HCT116 (cell line): Measurements from ENCODE around the gene PTTG1IP. TPM values are rescaled to one million over a fixed set of nuclear protein-coding genes. Genes with fewer than 3 reads are reported as not detected.

Source experiments
- ATAC-seq: fragments of 200-7000 bp; cut with Tn5 transposase; 2 replicates; pipeline ENCODE4 v1.9.1; 2020; ENCODE audit warnings: mild to moderate bottlenecking, moderate library complexity
- BruUV-seq: library from RNA; stranded (reverse); fragments of 400-500 nt; replicated peaks from 2 replicates; lab custom pipeline; 2021; lab: Mats Ljungman, UMichigan
- CTCF ChIA-PET: fragments of 300-600 bp; sonication (Branson Sonifier 250); formaldehyde crosslinking; loops from one replicate; lab custom pipeline; 2021; ENCODE audit warnings: antibody characterized with exemption; lab: Charles Lee
- POLR2A ChIA-PET: fragments of 300-600, 350-600 bp; sonication (Branson Sonifier 250); formaldehyde crosslinking; loops from one replicate; lab custom pipeline; 2021; ENCODE audit warnings: antibody characterized with exemption; lab: Charles Lee
- RAD21 ChIA-PET, 2 experiments: fragments of 300-600 bp; sonication (Branson Sonifier 250); formaldehyde crosslinking; loops; one replicate each; lab custom pipeline; 2023; ENCODE audit warnings: low total read pairs in 2 of 2; ENCODE audit not compliant: uncharacterized antibody in 2 of 2, unreplicated experiment in 2 of 2, low non-redundant PET in 1 of 2; lab: Charles Lee
- DNase-seq: peaks from one replicate; pipeline ENCODE4 v3.0.0-alpha.2; 2010; ENCODE audit warnings: low read depth, low spot score
- H2AFZ ChIP-seq: fragments of 200-600 bp; shearing (Covaris generic), sonication (generic); 2 replicates; pipeline ENCODE4 v1.6.1; 2017; ENCODE audit warnings: low read depth, mixed run types, mixed read lengths, antibody characterized with exemption, low read length; ENCODE audit not compliant: poor library complexity, severe bottlenecking
- H3K27ac ChIP-seq: 2 replicates; pipeline ENCODE4 v1.5.1; 2012; ENCODE audit warnings: low read depth, low read length
- H3K27me3 ChIP-seq: fragments of 200-600 bp; sonication (generic); 2 replicates; pipeline ENCODE4 v1.6.1; 2016; ENCODE audit warnings: mixed run types, low read length, mixed read lengths; ENCODE audit not compliant: insufficient read depth
- H3K36me3 ChIP-seq, 2 experiments: fragments of 200-500 bp in 1 of 2; fragments of 200-600 bp in 1 of 2; sonication (Bioruptor generic) in 1 of 2; sonication (generic) in 1 of 2; 2 replicates each; pipeline versions ENCODE4 v1.5.1 to v1.6.1; 2014 to 2016; ENCODE audit warnings: low read length in 2 of 2, inconsistent platforms in 1 of 2, mixed read lengths in 1 of 2, mixed run types in 1 of 2; ENCODE audit not compliant: insufficient read depth in 2 of 2, control insufficient read depth in 1 of 2
- H3K4me1 ChIP-seq, 2 experiments: fragments of 200-600 bp in 1 of 2; sonication (generic) in 1 of 2; 2 replicates each; pipeline versions ENCODE4 v1.5.1 to v1.6.1; 2012 to 2017; ENCODE audit warnings: low read length in 2 of 2, inconsistent platforms in 1 of 2, mild to moderate bottlenecking in 1 of 2, mixed read lengths in 1 of 2, mixed run types in 1 of 2, moderate library complexity in 1 of 2; ENCODE audit not compliant: insufficient read depth in 2 of 2, control insufficient read depth in 1 of 2
- H3K4me2 ChIP-seq: fragments of 200-600 bp; sonication (generic); 2 replicates; pipeline ENCODE4 v1.6.1; 2017; ENCODE audit warnings: mixed run types, low read length, mixed read lengths
- H3K4me3 ChIP-seq, 2 experiments: fragments of 200-600 bp in 1 of 2; sonication (generic) in 1 of 2; replicated peaks in 1 of 2; 2 replicates each; pipeline ENCODE4 v1.5.1; 2011 to 2016; ENCODE audit warnings: low read length in 2 of 2, control low read depth in 1 of 2, low read depth in 1 of 2, mild to moderate bottlenecking in 1 of 2, mixed read lengths in 1 of 2, mixed run types in 1 of 2
- H3K79me2 ChIP-seq: fragments of 200-600 bp; sonication (generic); 2 replicates; pipeline ENCODE4 v1.6.1; 2017; ENCODE audit warnings: mild to moderate bottlenecking, mixed run types, low read length, moderate library complexity, mixed read lengths; ENCODE audit not compliant: insufficient read depth
- H3K9ac ChIP-seq: fragments of 200-600 bp; sonication (generic); 2 replicates; pipeline ENCODE4 v1.6.1; 2016; ENCODE audit warnings: low read length, mixed read lengths
- H3K9me2 ChIP-seq: fragments of 200-600 bp; sonication (generic), shearing (Covaris generic); 2 replicates; pipeline ENCODE4 v1.6.1; 2017; ENCODE audit warnings: mixed run types, mild to moderate bottlenecking, moderate library complexity; ENCODE audit not compliant: insufficient read depth
- H3K9me3 ChIP-seq, 2 experiments: fragments of 200-500 bp in 1 of 2; fragments of 200-600 bp in 1 of 2; sonication (Bioruptor generic) in 1 of 2; sonication (generic) in 1 of 2; 2 replicates each; pipeline ENCODE4 v1.6.1; 2014 to 2017; ENCODE audit warnings: low read length in 2 of 2, mixed read lengths in 2 of 2, inconsistent platforms in 1 of 2, low read depth in 1 of 2, mild to moderate bottlenecking in 1 of 2, mixed run types in 1 of 2, moderate library complexity in 1 of 2; ENCODE audit not compliant: control insufficient read depth in 1 of 2, insufficient read depth in 1 of 2
- H4K20me1 ChIP-seq: fragments of 200-600 bp; sonication (generic), shearing (Covaris generic); 2 replicates; pipeline ENCODE4 v1.6.1; 2017; ENCODE audit warnings: mixed run types, mild to moderate bottlenecking, moderate library complexity; ENCODE audit not compliant: insufficient read depth
- CBX3 ChIP-seq: IDR thresholded peaks from 2 replicates; pipeline ENCODE4 v1.6.1; 2012; ENCODE audit warnings: low read depth
- CEBPB ChIP-seq: IDR thresholded peaks from 2 replicates; pipeline ENCODE4 v1.6.1; 2012; ENCODE audit warnings: low read depth
- ELF1 ChIP-seq: IDR thresholded peaks from 2 replicates; pipeline ENCODE4 v1.6.1; 2012; ENCODE audit warnings: low read depth, borderline replicate concordance
- EZH2 ChIP-seq: fragments of 200-600 bp; sonication (generic); IDR thresholded peaks from 2 replicates; pipeline ENCODE4 v1.6.1; 2017; ENCODE audit warnings: antibody characterized with exemption, mixed run types
- EZH2phosphoT487 ChIP-seq: fragments of 200-600 bp; IDR thresholded peaks from 2 replicates; pipeline ENCODE4 v1.6.1; 2018; ENCODE audit warnings: antibody characterized with exemption, borderline replicate concordance
- JUND ChIP-seq: IDR thresholded peaks from 2 replicates; pipeline ENCODE4 v1.6.1; 2012
- MAX ChIP-seq: IDR thresholded peaks from 2 replicates; pipeline ENCODE4 v1.6.1; 2012
- POLR2AphosphoS5 ChIP-seq: IDR thresholded peaks from 2 replicates; pipeline ENCODE4 v1.6.1; 2011; ENCODE audit warnings: mild to moderate bottlenecking, low read depth, low read length, moderate library complexity
- RAD21 ChIP-seq: IDR thresholded peaks from 2 replicates; pipeline ENCODE4 v1.6.1; 2012; ENCODE audit warnings: low read depth, mild to moderate bottlenecking
- SIN3A ChIP-seq: IDR thresholded peaks from 2 replicates; pipeline ENCODE4 v1.6.1; 2012; ENCODE audit warnings: low read depth
- SP1 ChIP-seq: IDR thresholded peaks from 2 replicates; pipeline ENCODE4 v1.6.1; 2012; ENCODE audit warnings: low read depth
- SRF ChIP-seq: IDR thresholded peaks from 2 replicates; pipeline ENCODE4 v1.6.1; 2012; ENCODE audit warnings: low read depth
- TCF7L2 ChIP-seq: IDR thresholded peaks from 2 replicates; pipeline ENCODE4 v1.7.0; 2011; ENCODE audit warnings: borderline replicate concordance, inconsistent platforms; ENCODE audit not compliant: insufficient read depth, insufficient read length; ENCODE audit errors: extremely low read depth
- ZBTB33 ChIP-seq: IDR thresholded peaks from 2 replicates; pipeline ENCODE4 v1.6.1; 2011; ENCODE audit warnings: mild to moderate bottlenecking, low read length, moderate library complexity; ENCODE audit not compliant: insufficient replicate concordance; ENCODE audit errors: extremely low read depth
- ZFX ChIP-seq: fragments of 450-650 bp; IDR thresholded peaks from 2 replicates; pipeline ENCODE4 v1.6.1; 2017
- ZNF274 ChIP-seq: fragments of 200-500 bp; sonication (Bioruptor generic); IDR thresholded peaks from 2 replicates; pipeline ENCODE4 v1.6.1; 2014; ENCODE audit warnings: mild to moderate bottlenecking, low read depth, low read length, inconsistent platforms
- intact Hi-C: fragments of 100-400 bp; cut with micrococcal nuclease; formaldehyde crosslinking; loops from 2 replicates; pipeline ENCODE4 v1.10.0; 2022
- total RNA-seq: library from RNA; stranded (reverse); gene quantifications from one replicate; pipeline ENCODE4 v1.2.1, GENCODE V29; 2021; ENCODE audit not compliant: unreplicated experiment
- TF ChIP-seq, protein P1 (sequence below), 3 experiments: fragments of 200-600 bp in 1 of 3; sonication (generic) in 1 of 3; IDR thresholded peaks in 2 of 3; conservative IDR thresholded peaks in 1 of 3; 2 replicates each; pipeline ENCODE4 v1.5.1; 2012 to 2017; ENCODE audit warnings: low read depth in 2 of 3, low read length in 2 of 3, antibody characterized with exemption in 1 of 3, borderline replicate concordance in 1 of 3, control low read depth in 1 of 3, mild to moderate bottlenecking in 1 of 3, mixed read lengths in 1 of 3, mixed run types in 1 of 3, moderate library complexity in 1 of 3; ENCODE audit not compliant: insufficient read depth in 1 of 3
- TF ChIP-seq, protein P2 (sequence below): IDR thresholded peaks from 2 replicates; pipeline ENCODE4 v1.6.1; 2012; ENCODE audit warnings: low read depth

Gene PTTG1IP
- total RNA-seq, 1 experiment from 2014 or later, result 83.4 TPM

DNA sequence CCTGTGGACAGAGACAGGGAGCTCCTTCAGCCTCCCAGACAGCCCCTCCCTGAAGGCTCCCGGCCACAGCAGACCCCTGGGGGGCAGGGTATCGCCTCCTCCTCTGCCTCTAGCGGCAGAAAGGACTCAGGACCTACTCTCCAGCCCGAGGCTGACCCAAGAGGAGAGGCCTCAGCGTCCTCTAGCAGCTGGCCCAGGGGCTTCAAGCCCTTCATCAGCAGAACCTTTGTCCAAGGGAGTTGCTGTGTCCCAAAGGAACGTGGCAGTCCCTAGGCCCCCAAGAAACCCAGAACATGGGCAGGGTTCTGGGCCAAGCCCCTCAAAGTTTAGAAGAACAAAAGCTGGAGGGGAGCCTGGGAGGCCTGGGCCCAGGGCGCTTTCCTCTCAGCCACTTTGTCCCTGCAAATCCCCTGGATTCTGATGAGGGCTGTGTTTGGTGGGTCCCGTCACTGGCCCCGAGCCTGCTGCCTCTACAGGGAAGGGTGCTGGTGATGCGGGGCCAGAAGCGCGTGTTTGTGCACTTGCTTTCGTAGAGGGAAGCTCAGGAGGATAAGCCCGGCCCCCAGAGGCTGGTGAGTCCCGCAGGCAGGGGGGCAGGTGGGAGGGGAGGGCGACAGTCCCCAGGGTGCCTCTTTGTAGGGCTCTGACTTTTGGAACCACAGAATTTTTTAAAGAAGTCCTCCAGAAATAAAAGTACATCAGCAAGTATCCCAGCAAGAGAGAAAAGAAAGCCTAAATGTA, 33.9 kb upstream of the PTTG1IP start:
- Histone ChIP-seq H3K4me1 (peaks cover 0 to 8% of the 10 kb centered on the region in 2 experiments; a peak in 1 of 4 replicates), H3K27ac (no peak overlapping the region), H3K27me3 (peaks cover 17% of the 10 kb centered on the region; the same call in 1 of the 2 replicates), H3K9ac (no peak overlapping the region), H3K4me3 (no peak overlapping the region), H3K9me2 (no peaks in the 10 kb centered on the region), H3K4me2 (no peak overlapping the region), H3K79me2 (no peaks in the 10 kb centered on the region)
- intact Hi-C loops, result no loop called here
- ChIA-PET RAD21 (no interaction called here), CTCF (interaction anchor here (1.5 kb wide), 1 partner anchor 15 kb away, joined by 4 read pairs; no protein-coding TSS in a partner anchor)
- DNase-seq, result no peak
- no TSS peak for BruUV-seq
- TF ChIP-seq ZFX (no peak), CBX3 (no peak), CEBPB (no peak), ZNF274 (no peak), EZH2 (no peak), SIN3A (no peak), EZH2phosphoT487 (no peak), ZBTB33 (no peak), MAX (no peak), TCF7L2 (no peak), ELF1 (no peak), SP1 (no peak), SRF (no peak), POLR2AphosphoS5 (no peak), JUND (no peak), RAD21 (no peak)
- TF ChIP-seq, protein P1, sequence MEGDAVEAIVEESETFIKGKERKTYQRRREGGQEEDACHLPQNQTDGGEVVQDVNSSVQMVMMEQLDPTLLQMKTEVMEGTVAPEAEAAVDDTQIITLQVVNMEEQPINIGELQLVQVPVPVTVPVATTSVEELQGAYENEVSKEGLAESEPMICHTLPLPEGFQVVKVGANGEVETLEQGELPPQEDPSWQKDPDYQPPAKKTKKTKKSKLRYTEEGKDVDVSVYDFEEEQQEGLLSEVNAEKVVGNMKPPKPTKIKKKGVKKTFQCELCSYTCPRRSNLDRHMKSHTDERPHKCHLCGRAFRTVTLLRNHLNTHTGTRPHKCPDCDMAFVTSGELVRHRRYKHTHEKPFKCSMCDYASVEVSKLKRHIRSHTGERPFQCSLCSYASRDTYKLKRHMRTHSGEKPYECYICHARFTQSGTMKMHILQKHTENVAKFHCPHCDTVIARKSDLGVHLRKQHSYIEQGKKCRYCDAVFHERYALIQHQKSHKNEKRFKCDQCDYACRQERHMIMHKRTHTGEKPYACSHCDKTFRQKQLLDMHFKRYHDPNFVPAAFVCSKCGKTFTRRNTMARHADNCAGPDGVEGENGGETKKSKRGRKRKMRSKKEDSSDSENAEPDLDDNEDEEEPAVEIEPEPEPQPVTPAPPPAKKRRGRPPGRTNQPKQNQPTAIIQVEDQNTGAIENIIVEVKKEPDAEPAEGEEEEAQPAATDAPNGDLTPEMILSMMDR (IDR thresholded peaks at IDR 0.05 in 2 of 3, conservative IDR thresholded peaks at IDR 0.05 in 1 of 3; ENCODE audit: borderline replicate concordance in 1 of 3, insufficient read depth in 1 of 3, low read depth in 2 of 3, low read length in 2 of 3), result no peak
- TF ChIP-seq, protein P2, sequence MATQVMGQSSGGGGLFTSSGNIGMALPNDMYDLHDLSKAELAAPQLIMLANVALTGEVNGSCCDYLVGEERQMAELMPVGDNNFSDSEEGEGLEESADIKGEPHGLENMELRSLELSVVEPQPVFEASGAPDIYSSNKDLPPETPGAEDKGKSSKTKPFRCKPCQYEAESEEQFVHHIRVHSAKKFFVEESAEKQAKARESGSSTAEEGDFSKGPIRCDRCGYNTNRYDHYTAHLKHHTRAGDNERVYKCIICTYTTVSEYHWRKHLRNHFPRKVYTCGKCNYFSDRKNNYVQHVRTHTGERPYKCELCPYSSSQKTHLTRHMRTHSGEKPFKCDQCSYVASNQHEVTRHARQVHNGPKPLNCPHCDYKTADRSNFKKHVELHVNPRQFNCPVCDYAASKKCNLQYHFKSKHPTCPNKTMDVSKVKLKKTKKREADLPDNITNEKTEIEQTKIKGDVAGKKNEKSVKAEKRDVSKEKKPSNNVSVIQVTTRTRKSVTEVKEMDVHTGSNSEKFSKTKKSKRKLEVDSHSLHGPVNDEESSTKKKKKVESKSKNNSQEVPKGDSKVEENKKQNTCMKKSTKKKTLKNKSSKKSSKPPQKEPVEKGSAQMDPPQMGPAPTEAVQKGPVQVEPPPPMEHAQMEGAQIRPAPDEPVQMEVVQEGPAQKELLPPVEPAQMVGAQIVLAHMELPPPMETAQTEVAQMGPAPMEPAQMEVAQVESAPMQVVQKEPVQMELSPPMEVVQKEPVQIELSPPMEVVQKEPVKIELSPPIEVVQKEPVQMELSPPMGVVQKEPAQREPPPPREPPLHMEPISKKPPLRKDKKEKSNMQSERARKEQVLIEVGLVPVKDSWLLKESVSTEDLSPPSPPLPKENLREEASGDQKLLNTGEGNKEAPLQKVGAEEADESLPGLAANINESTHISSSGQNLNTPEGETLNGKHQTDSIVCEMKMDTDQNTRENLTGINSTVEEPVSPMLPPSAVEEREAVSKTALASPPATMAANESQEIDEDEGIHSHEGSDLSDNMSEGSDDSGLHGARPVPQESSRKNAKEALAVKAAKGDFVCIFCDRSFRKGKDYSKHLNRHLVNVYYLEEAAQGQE, result no peak
- TF ChIP-seq, all 23 proteins: peak for 0
- peaks cover 0 to under 1% of the 10 kb centered on the region in 2 experiments; a peak in 1 of 4 replicates for H3K9me3 ChIP-seq
- POLR2A ChIA-PET, result no interaction called here
- no peak for ATAC-seq
- no peaks in the 10 kb centered on the region for H4K20me1 ChIP-seq
- no peaks in the 10 kb centered on the region for H3K36me3 ChIP-seq
- no peak overlapping the region for H2AFZ ChIP-seq
